ENCODE results near the gene CPT1A.

- TF ChIP-seq, protein P1, sequence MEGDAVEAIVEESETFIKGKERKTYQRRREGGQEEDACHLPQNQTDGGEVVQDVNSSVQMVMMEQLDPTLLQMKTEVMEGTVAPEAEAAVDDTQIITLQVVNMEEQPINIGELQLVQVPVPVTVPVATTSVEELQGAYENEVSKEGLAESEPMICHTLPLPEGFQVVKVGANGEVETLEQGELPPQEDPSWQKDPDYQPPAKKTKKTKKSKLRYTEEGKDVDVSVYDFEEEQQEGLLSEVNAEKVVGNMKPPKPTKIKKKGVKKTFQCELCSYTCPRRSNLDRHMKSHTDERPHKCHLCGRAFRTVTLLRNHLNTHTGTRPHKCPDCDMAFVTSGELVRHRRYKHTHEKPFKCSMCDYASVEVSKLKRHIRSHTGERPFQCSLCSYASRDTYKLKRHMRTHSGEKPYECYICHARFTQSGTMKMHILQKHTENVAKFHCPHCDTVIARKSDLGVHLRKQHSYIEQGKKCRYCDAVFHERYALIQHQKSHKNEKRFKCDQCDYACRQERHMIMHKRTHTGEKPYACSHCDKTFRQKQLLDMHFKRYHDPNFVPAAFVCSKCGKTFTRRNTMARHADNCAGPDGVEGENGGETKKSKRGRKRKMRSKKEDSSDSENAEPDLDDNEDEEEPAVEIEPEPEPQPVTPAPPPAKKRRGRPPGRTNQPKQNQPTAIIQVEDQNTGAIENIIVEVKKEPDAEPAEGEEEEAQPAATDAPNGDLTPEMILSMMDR (conservative IDR thresholded peaks at IDR 0.05) = no peak
- no peak for TF ChIP-seq EZH2 (IDR thresholded peaks at IDR 0.05; ENCODE audit: low read depth)
Observed at GRCh38 chr11:68881320-68881719, 39.6 kb upstream of the CPT1A start.

Measured in PC-9 (cell line).